Right lobe of liver (tissue), 4 donors: ENCODE data around the gene CARMIL1.

Source experiments
- POLR2A ChIP-seq: fragments of 450-650 bp; IDR thresholded peaks from one replicate; pipeline ENCODE4 v1.6.1; 2017; ENCODE audit warnings: antibody characterized with exemption, mild to moderate bottlenecking
- TF ChIP-seq, protein P1 (sequence below), 4 donors: fragments of 200-600 bp in 3 of 4; fragments of 450-650 bp in 1 of 4; IDR thresholded peaks; one replicate each; pipeline versions ENCODE4 v1.5.1 to v1.8.0; 2016 to 2022; ENCODE audit warnings: antibody characterized with exemption in 4 of 4, mild to moderate bottlenecking in 2 of 4
- donor health status: DM: no; HTN: no; CAD: no.
- donor health status: DM: no; HTN: no; CAD: no.
- donor health status: DM: no; HTN: yes; CAD: no.

DNA sequence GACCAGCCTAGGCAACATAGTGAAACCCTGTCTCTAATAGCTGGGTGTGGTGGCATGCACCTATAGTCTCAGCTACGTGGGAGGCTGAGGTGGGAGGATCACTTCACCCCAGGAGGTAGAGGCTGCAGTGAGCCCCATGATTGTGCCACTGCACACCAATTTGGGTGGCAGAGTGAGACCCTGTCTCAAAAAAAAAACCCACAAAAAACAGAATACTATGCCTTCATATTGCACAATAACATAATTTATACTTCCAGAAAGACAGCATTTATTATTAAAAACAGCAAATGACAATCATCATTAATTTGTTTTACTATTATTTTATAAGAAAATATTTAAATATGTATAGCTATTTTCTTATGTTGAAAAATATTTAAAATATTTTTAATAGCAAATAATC, 30.0 kb upstream of the CARMIL1 start:
- no peak for TF ChIP-seq POLR2A
- TF ChIP-seq, protein P1, sequence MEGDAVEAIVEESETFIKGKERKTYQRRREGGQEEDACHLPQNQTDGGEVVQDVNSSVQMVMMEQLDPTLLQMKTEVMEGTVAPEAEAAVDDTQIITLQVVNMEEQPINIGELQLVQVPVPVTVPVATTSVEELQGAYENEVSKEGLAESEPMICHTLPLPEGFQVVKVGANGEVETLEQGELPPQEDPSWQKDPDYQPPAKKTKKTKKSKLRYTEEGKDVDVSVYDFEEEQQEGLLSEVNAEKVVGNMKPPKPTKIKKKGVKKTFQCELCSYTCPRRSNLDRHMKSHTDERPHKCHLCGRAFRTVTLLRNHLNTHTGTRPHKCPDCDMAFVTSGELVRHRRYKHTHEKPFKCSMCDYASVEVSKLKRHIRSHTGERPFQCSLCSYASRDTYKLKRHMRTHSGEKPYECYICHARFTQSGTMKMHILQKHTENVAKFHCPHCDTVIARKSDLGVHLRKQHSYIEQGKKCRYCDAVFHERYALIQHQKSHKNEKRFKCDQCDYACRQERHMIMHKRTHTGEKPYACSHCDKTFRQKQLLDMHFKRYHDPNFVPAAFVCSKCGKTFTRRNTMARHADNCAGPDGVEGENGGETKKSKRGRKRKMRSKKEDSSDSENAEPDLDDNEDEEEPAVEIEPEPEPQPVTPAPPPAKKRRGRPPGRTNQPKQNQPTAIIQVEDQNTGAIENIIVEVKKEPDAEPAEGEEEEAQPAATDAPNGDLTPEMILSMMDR (IDR thresholded peaks at IDR 0.05): no peak
